ENCODE measurements around the gene COA8. TPM values are rescaled to one million over a fixed set of nuclear protein-coding genes. Genes with fewer than 3 reads are reported as not detected.
A peak's percentile ranks its signal among the peaks of the same experiment; 100 is the strongest.

COA8 gene
- total and polyA plus RNA-seq, 10 of the 15 experiments (the other 5 are each of a cell fraction or from before 2014, with no cell fraction given): 6.1 to 69.5 (median 25.8) TPM

- TF ChIP-seq, protein P1, sequence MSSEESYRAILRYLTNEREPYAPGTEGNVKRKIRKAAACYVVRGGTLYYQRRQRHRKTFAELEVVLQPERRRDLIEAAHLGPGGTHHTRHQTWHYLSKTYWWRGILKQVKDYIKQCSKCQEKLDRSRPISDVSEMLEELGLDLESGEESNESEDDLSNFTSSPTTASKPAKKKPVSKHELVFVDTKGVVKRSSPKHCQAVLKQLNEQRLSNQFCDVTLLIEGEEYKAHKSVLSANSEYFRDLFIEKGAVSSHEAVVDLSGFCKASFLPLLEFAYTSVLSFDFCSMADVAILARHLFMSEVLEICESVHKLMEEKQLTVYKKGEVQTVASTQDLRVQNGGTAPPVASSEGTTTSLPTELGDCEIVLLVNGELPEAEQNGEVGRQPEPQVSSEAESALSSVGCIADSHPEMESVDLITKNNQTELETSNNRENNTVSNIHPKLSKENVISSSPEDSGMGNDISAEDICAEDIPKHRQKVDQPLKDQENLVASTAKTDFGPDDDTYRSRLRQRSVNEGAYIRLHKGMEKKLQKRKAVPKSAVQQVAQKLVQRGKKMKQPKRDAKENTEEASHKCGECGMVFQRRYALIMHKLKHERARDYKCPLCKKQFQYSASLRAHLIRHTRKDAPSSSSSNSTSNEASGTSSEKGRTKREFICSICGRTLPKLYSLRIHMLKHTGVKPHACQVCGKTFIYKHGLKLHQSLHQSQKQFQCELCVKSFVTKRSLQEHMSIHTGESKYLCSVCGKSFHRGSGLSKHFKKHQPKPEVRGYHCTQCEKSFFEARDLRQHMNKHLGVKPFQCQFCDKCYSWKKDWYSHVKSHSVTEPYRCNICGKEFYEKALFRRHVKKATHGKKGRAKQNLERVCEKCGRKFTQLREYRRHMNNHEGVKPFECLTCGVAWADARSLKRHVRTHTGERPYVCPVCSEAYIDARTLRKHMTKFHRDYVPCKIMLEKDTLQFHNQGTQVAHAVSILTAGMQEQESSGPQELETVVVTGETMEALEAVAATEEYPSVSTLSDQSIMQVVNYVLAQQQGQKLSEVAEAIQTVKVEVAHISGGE (CRISPR knock-in tag; IDR thresholded peaks at IDR 0.05): no peak
- TF ChIP-seq CREM (IDR thresholded peaks at IDR 0.05; ENCODE audit: low read depth): no peak
- peak; percentile 71 for TF ChIP-seq IKZF1 (conservative IDR thresholded peaks at IDR 0.05)
- no peak for TF ChIP-seq ZNF622 (IDR thresholded peaks at IDR 0.05)
- no peak for TF ChIP-seq MYB (IDR thresholded peaks at IDR 0.05; ENCODE audit: borderline replicate concordance, low read depth, low read length)
- TF ChIP-seq EED (IDR thresholded peaks at IDR 0.05; ENCODE audit: low read depth): peak; percentile 65; the same call in 1 of the 2 replicates
- TF ChIP-seq TCF12 (IDR thresholded peaks at IDR 0.05; ENCODE audit: low read depth, low read length): peak; percentile 65; the same call in 1 of the 2 replicates
- TF ChIP-seq MEF2B (IDR thresholded peaks at IDR 0.05; ENCODE audit: partially characterized antibody, poor library complexity, severe bottlenecking): peak; percentile 76
- TF ChIP-seq, protein P2, sequence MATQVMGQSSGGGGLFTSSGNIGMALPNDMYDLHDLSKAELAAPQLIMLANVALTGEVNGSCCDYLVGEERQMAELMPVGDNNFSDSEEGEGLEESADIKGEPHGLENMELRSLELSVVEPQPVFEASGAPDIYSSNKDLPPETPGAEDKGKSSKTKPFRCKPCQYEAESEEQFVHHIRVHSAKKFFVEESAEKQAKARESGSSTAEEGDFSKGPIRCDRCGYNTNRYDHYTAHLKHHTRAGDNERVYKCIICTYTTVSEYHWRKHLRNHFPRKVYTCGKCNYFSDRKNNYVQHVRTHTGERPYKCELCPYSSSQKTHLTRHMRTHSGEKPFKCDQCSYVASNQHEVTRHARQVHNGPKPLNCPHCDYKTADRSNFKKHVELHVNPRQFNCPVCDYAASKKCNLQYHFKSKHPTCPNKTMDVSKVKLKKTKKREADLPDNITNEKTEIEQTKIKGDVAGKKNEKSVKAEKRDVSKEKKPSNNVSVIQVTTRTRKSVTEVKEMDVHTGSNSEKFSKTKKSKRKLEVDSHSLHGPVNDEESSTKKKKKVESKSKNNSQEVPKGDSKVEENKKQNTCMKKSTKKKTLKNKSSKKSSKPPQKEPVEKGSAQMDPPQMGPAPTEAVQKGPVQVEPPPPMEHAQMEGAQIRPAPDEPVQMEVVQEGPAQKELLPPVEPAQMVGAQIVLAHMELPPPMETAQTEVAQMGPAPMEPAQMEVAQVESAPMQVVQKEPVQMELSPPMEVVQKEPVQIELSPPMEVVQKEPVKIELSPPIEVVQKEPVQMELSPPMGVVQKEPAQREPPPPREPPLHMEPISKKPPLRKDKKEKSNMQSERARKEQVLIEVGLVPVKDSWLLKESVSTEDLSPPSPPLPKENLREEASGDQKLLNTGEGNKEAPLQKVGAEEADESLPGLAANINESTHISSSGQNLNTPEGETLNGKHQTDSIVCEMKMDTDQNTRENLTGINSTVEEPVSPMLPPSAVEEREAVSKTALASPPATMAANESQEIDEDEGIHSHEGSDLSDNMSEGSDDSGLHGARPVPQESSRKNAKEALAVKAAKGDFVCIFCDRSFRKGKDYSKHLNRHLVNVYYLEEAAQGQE (IDR thresholded peaks at IDR 0.05; ENCODE audit: low read depth, low read length): no peak
- TF ChIP-seq TBL1XR1 (IDR thresholded peaks at IDR 0.05; ENCODE audit: low read depth, low read length): 0 out of 2 replicates have a peak, but pooled peaks have one; percentile 39
- TF ChIP-seq MLLT1 (IDR thresholded peaks at IDR 0.05): no peak
- no peak for TF ChIP-seq POLR2AphosphoS2 (IDR thresholded peaks at IDR 0.05; ENCODE audit: low read depth, low read length)
- no peak for TF ChIP-seq PRDM15 (CRISPR knock-in tag; IDR thresholded peaks at IDR 0.05)
- no peak for TF ChIP-seq RAD21 (IDR thresholded peaks at IDR 0.05; ENCODE audit: insufficient read depth, low read depth, low read length)
Measured at GRCh38 chr14:103625356-103626095, 62.8 kb downstream of the COA8 start (continued).
